Amygdala (tissue), 56 donors: ENCODE data around the gene PDSS2.
A peak's percentile ranks its signal among the peaks of the same experiment; 100 is the strongest.
"Not testable (repeated sequence)": the region's sequence is repeated elsewhere in the genome, so short reads cannot be mapped to it uniquely, and the experiment has no call there.

Experiments
- DNase-seq, 56 donors: peaks; one replicate each; lab custom pipeline; 2025; lab: John Stamatoyannopoulos, UW

The PDSS2 gene

DNA sequence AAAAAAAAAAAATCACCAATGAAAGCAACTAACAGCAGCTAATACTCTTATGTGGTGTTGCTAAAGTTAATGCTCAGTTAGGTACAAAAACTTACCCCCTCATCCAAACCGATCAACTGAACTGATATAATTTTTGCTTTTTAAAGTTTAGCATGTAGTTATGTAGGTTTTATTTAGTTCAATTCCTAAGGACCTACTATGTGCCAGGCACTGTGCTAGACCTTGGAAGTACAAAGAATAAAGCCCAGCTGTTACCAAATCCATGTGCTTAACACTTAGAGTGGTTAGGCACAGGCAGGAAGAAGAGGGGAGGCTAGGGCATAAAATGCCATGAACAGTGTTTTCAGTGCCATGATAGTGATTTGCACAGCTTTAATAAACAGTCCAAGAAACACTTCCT lies 85.1 kb downstream of the PDSS2 start:
- no peak for DNase-seq

DNA sequence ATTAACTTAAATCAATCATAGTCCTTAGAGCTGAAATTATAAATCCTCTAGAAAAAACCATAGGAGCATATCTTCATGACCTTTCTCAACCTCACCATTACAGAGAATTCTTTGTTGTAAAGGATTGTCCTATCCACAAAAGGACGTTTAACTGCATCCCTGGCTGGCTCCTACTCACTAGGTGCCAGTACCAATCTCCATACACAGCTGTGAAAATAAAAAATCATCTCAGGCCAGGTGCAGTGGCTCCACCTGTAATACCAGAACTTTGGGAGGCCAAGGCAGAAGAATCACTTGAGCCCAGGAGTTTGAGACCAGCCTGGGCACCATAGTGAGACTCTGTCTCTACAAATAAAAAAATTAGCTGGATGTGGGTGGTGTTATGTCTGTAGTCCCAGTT lies 89.9 kb downstream of the PDSS2 start:
- no peak for DNase-seq

- DNase-seq = no peak
These were observed 90.9 kb downstream of the PDSS2 start for GRCh38 chr6:107368471-107368870.

DNA sequence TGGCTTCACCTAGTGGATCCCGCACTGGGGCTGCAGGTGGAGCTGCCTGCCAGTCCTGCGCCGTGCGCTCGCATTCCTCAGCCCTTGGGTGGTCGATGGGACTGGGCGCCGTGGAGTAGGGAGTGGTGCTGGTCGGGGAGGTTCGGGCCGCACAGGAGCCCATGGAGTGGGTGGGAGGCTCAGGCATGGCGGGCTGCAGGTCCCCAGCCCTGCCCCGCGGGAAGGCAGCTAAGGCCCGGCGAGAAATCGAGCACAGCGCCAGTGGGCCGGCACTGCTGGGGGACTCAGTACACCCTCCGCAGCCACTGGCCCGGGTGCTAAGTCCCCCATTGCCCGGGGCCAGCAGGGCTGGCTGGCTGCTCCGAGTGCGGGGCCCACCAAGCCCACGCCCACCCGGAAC lies 95.2 kb downstream of the PDSS2 start:
- not testable (repeated sequence) for DNase-seq

- DNase-seq = no peak
These were observed 97.4 kb downstream of the PDSS2 start for GRCh38 chr6:107361753-107362604.

DNA sequence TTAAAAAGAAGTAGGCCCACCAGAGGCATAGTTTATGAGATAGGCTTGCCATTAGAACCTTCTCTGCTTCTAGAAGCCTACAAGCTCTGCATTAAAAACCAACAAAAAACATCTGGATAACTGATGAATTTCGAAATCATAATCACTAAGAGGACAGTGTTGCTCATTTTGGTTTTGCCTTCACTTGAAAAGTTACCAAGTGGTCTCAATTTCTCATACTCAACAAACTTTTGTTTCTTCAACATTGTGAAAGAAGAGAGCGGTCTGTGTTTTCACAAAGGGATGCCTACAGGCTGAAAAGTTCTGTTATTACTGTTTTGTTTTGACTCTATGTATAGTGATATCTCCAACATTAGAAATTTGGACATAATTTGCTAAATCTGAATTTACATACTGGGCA lies 98.9 kb downstream of the PDSS2 start:
- DNase-seq = no peak

- no peak for DNase-seq
These were observed 101.5 kb downstream of the PDSS2 start for GRCh38 chr6:107357842-107358241.

DNA sequence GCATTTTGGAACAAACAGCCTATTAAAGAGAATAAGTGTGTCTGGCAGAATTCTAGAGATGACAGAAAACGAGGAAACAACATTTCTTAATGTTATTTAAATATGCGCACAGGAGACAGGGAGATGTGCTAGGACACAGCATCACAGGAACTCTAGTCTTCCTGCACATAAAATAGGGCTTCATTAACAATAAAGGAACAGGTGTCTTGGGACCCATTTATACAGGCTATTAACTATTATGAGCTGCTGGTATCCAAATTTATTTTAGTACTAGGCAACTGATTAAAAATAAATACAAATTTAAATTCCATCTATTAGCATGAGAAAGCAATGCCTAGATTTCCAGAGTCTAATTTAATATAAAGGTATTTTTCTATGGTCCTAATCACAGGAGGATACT lies 102.3 kb downstream of the PDSS2 start:
- no peak for DNase-seq

GRCh38 chr6:107355659-107356058 lies 103.7 kb downstream of the PDSS2 start:
- DNase-seq = no peak

DNA sequence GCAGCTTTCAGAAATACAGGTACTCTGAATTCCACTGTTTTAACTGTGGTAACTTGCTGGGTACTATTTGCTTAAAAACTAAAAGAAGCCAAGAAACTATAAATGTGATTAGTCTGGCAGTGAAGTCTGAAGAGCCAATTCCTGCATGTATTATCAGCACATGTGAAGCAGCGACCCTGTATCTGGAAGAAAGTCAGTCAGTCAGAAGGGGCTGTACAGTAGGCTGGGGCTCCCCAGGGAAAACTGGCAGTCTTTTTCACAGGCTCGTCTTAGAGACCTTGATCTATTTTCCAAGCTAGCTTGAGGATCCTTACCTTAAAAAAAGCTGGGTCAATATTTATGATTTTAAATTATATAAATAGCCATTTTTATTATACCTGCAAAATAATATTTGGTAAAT lies 104.9 kb downstream of the PDSS2 start:
- no peak for DNase-seq

DNA sequence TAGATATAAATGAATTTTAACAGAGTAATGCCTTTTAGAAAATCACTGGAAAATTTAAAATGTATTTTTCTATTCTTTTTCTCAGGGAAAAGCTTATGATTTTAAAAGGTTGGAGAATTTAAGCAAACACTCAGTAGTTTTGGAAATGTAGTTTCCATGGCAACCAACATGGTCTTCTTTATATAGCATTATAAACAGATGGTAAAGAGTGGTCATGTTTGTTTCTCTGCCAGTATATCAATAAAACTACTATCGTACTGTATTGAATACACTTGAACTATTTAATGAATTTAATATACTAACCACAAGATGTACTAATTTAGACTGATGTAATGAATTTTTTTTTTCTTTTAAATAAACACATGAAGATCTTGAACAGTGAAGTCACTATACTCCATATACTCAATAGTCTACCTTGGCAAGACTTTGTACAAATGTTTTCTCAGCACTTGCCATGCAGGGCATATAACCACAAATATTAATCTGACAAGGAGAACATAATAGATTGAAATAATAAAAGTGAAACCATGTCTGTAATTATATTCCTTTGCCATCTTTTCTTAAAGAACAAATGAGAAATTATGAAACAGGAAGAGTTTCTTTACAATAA lies 105.5 kb downstream of the PDSS2 start:
- DNase-seq = no peak

GRCh38 chr6:107348224-107348623 lies 111.1 kb downstream of the PDSS2 start:
- DNase-seq = no peak

GRCh38 chr6:107345393-107345792 lies 114.0 kb downstream of the PDSS2 start:
- no peak for DNase-seq

DNA sequence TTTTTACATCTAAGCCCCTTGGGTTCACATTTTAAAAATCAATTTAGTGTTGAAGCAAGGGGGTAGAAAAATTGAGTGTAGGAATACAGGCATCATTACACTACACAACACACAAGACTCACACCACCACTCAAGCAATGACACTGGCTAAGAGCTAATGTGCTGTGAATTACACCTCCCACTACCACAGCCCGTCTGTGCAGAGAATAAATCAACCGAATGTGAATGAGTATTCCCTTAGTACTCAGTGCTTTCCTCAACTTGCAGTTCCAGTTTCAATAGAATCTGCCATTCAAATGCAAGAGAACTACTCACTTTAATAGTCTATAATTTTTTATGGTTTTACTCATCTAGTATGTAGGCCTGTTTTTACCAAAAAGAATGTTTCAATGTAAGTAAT lies 114.4 kb downstream of the PDSS2 start:
- DNase-seq = peak in 3 of 56 donors; percentile 3 to 4 (median 3)

DNA sequence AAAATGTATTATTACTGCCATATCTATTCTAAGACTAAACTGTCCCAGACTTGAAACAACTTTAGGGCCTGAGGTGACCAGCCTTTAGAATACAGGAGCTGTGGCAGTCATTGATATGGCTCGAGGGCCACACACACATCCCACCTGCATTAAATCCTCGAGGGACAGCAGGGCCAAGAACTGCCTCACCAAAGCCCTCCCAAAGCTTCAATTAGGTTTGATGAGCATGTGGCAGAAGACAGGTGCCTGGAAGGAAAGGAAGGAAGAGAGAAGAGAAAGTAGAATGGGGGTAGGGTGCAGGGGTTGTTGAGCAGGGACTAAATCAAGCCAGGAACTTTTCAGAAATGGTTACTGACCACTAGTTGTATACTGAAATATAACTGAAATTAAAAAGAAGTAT lies 115.0 kb downstream of the PDSS2 start:
- DNase-seq = no peak

GRCh38 chr6:107342144-107342543 lies 117.2 kb downstream of the PDSS2 start:
- DNase-seq = no peak

DNA sequence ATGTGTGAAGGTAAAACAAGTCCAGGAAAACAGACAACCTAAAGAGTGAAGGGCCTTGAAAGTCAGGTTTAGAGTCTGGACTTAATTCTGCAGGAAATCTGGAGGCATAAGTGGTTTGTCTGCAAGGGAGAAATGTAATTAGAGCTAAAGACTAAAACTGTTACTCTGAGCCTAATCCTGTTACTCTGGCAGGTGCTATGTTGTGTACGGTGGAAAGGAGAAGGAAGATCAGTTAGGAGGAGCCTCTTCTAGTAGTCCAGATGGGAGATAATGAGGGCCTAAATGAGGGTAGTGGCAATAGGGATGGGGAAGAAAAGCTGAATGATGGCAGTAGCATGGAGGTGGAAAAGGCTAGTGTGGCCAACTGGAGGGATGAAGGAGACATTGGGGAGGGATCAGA lies 118.5 kb downstream of the PDSS2 start:
- DNase-seq = no peak

DNA sequence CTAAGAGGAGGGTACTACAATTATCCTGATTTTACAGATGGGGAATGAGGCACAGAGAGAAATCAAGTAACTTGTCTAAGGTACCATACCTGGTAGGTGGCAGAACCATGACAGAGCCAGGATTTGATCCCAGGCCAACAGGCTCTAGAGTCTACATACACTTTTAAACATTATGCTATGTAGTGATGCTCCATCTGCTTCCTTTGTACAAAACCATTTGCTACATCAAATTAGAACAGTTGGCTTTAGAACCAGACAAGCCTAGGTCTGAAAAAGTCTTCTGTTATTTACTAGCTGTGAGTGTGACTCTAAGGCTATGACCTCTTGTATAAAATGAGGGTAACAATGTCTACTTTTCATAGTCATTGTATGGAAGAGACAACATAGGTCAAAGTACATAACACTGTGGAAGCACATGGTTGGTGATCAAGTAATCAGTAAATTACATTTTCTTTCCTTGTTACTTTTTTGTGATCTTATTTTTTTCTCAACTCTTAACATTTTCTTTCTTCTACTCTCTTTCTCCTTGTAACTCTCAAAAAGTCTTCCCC lies 122.1 kb downstream of the PDSS2 start:
- no peak for DNase-seq

DNA sequence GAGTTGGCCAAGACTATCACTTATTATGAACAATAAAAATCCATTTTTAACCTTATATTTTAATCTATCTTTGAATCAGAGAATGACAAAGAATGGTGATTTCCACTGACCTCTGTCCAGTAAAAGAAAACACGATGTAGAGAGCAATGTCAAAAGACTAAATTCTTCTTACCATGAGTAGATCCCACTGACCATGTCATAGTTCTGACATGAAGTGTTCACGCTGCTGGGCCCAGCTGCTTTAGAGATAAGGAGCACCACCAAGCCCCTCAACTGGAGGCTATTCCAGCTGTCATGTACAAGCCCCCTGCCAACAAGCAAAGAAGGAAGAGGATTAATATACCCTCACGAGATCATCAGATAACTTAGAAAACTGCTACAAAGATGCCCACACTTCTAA lies 125.3 kb downstream of the PDSS2 start:
- no peak for DNase-seq

- DNase-seq = no peak
These were observed 125.9 kb downstream of the PDSS2 start for GRCh38 chr6:107333491-107333890.

DNA sequence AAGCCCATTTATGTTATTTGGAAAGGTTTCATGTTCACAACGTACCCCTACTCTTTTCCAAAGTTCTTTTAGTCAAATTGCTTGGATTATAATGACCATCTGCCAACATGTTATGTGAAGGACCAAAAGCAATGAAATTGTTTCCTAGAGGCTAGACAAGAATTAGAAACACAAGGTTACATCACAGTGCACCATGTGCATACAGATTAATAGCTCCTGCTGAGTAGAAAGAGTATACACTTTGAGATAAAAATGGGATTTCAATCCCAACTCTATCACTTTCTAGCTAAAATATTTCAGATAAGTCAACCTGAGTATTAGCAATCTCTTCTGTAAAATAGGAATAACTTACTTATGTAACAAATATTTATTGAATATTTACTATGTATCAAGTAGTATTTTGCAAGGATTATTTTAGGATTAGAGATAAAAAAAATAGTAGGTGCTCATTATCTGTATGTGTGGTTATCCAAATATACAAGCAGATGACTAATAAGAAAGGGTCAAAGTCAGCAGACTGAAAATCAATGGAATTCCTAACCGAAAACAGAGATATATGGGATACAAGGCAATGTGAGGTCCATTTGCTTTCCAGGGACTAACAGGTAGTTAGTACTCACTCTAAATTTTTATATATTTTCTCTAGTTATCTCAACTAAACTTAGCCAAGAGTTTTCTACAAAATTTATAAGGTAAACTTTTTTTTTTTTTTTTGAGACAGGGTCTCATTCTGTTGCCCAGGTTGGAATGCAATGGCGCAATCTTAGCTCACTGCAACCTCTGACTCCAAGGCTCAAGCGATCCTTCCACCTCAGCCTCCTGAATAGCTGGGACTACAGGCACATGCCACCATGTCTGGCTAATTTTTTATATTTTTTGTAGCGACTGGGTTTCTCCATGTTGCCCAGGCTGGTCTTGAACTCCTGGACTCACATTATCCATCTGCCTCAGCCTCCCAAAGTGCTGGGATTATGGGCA lies 127.7 kb downstream of the PDSS2 start:
- no peak for DNase-seq
